Esophagus muscularis mucosa (tissue), 4 donors: ENCODE results near the gene CDC42BPA. TPM values are rescaled to one million over a fixed set of nuclear protein-coding genes. Genes with fewer than 3 reads are reported as not detected.

Experiments used
- DNase-seq: peaks from one replicate; pipeline ENCODE4 v3.0.0-alpha.2; 2017; ENCODE audit errors: extremely low spot score
- H3K27ac ChIP-seq, 4 donors: fragments of 200-600 bp; sonication (generic); replicated peaks in 1 of 4; 1 replicate in 3 of 4; 2 replicates in 1 of 4; pipeline ENCODE4 v1.5.1; 2016 to 2019; ENCODE audit warnings: mild to moderate bottlenecking in 1 of 4
- H3K27me3 ChIP-seq, 4 donors: fragments of 200-600 bp; sonication (generic); one replicate each; pipeline versions ENCODE4 v1.5.1 to v1.6.0; 2016 to 2019
- H3K36me3 ChIP-seq, 4 donors: fragments of 200-600 bp; sonication (generic); one replicate each; pipeline ENCODE4 v1.5.1; 2016 to 2019
- H3K4me1 ChIP-seq, 4 donors: fragments of 200-600 bp; sonication (generic); one replicate each; pipeline ENCODE4 v1.5.1; 2016 to 2019
- H3K4me3 ChIP-seq, 4 donors: fragments of 200-600 bp; sonication (generic); 1 replicate in 2 of 4; 2 replicates in 2 of 4; pipeline ENCODE4 v1.5.1; 2016 to 2019; ENCODE audit warnings: mild to moderate bottlenecking in 4 of 4, moderate library complexity in 1 of 4
- H3K9me3 ChIP-seq, 4 donors: fragments of 200-600 bp; sonication (generic); 1 replicate in 3 of 4; 2 replicates in 1 of 4; pipeline ENCODE4 v1.5.1; 2016 to 2019
- CTCF ChIP-seq, 3 experiments: fragments of 200-600 bp in 2 of 3; fragments of 450-650 bp in 1 of 3; sonication (generic) in 2 of 3; IDR thresholded peaks; one replicate each; pipeline ENCODE4 v1.5.1; 2017 to 2019; ENCODE audit warnings: antibody characterized with exemption in 3 of 3, mild to moderate bottlenecking in 2 of 3, moderate library complexity in 1 of 3
- EP300 ChIP-seq: sonication (generic); formaldehyde crosslinking; IDR thresholded peaks from one replicate; pipeline ENCODE4 v1.6.1; 2017; ENCODE audit warnings: antibody characterized with exemption
- POLR2A ChIP-seq: fragments of 450-650 bp; IDR thresholded peaks from one replicate; pipeline ENCODE4 v1.6.1; 2017; ENCODE audit warnings: antibody characterized with exemption, moderate library complexity, mild to moderate bottlenecking, low read depth
- POLR2AphosphoS5 ChIP-seq, 2 donors: sonication (generic); formaldehyde crosslinking; IDR thresholded peaks; one replicate each; pipeline ENCODE4 v1.6.1; 2017; ENCODE audit warnings: antibody characterized with exemption in 2 of 2
- WGBS: methylation state at CpG from one replicate; pipeline ENCODE4 v1.1.5; 2018; 5-methylcytosine and 5-hydroxymethylcytosine counted together
- intact Hi-C: fragments of 100-400 bp; cut with DNase I; formaldehyde crosslinking; loops from one replicate; pipeline ENCODE4 v1.15.1; 2023
- total RNA-seq, 4 donors: library from RNA; depleted of rRNA; stranded (reverse); fragments of >200 nt; gene quantifications; one replicate each; pipeline versions ENCODE4 v1.1.0 to v1.2.1, GENCODE V29; 2016

CDC42BPA gene
- total RNA-seq, 4 donors from 2014 or later, result 59.5 to 72.2 (median 69.7) TPM

- 72% methylated on average over 1 of the region's 1 CpG for WGBS
- Histone ChIP-seq H3K36me3 (peaks cover 0 to 29% (median 12%) of the 10 kb centered on the region in 4 donors), H3K4me1 (no peaks in the 10 kb centered on the region), H3K27ac (no peak overlapping the region), H3K4me3 (no peak overlapping the region), H3K9me3 (no peaks in the 10 kb centered on the region), H3K27me3 (no peaks in the 10 kb centered on the region)
- TF ChIP-seq POLR2AphosphoS5 (IDR thresholded peaks at IDR 0.05) (no peak), EP300 (no peak), CTCF (IDR thresholded peaks at IDR 0.05) (no peak), POLR2A (no peak)
- DNase-seq, result no peak
- intact Hi-C loops, result no loop called here
Measured at GRCh38 chr1:227092069-227092468, 226.2 kb downstream of the CDC42BPA start.

- Histone ChIP-seq H3K4me3 (no peak overlapping the region), H3K9me3 (no peaks in the 10 kb centered on the region), H3K36me3 (peaks cover 4 to 41% (median 20%) of the 10 kb centered on the region in 4 donors), H3K4me1 (no peaks in the 10 kb centered on the region), H3K27me3 (no peaks in the 10 kb centered on the region), H3K27ac (no peak overlapping the region)
- 96% methylated on average over 2 of the region's 2 CpGs for WGBS
- no peak for TF ChIP-seq CTCF (IDR thresholded peaks at IDR 0.05)
- no peak for TF ChIP-seq POLR2AphosphoS5 (IDR thresholded peaks at IDR 0.05)
- TF ChIP-seq POLR2A, result no peak
- no peak for TF ChIP-seq EP300
- no peak for DNase-seq
- intact Hi-C loops, result no loop called here
Measured at GRCh38 chr1:227086636-227087035, 231.7 kb downstream of the CDC42BPA start.

GRCh38 chr1:227082999-227083746 lies 235.1 kb downstream of the CDC42BPA start:
- Histone ChIP-seq H3K4me1 (no peaks in the 10 kb centered on the region), H3K27me3 (no peaks in the 10 kb centered on the region), H3K9me3 (no peaks in the 10 kb centered on the region), H3K36me3 (peaks cover 6 to 24% (median 15%) of the 10 kb centered on the region in 4 donors), H3K4me3 (no peak overlapping the region), H3K27ac (no peak overlapping the region)
- DNase-seq, result no peak
- TF ChIP-seq EP300 (no peak), POLR2AphosphoS5 (IDR thresholded peaks at IDR 0.05) (no peak), CTCF (IDR thresholded peaks at IDR 0.05) (no peak), POLR2A (no peak)
- 84% methylated on average over 4 of the region's 4 CpGs for WGBS
- intact Hi-C loops, result no loop called here

GRCh38 chr1:227077783-227078182 lies 240.5 kb downstream of the CDC42BPA start:
- TF ChIP-seq EP300, result no peak
- TF ChIP-seq POLR2AphosphoS5 (IDR thresholded peaks at IDR 0.05), result no peak
- no peak for TF ChIP-seq CTCF (IDR thresholded peaks at IDR 0.05)
- no peak for TF ChIP-seq POLR2A

More at GRCh38 chr1:227077783-227078182, 240.5 kb downstream of the CDC42BPA start:
- no peak for DNase-seq
- Histone ChIP-seq H3K36me3 (peaks cover 0 to 27% (median 10%) of the 10 kb centered on the region in 4 donors), H3K4me1 (no peaks in the 10 kb centered on the region), H3K27ac (no peak overlapping the region), H3K4me3 (no peak overlapping the region), H3K9me3 (no peaks in the 10 kb centered on the region), H3K27me3 (no peaks in the 10 kb centered on the region)
- intact Hi-C loops, result no loop called here
